Breast epithelium (tissue), 3 donors: ENCODE results near the gene SSR2.

ENCODE experiments used
- POLR2A ChIP-seq: fragments of 450-650 bp; IDR thresholded peaks from one replicate; pipeline ENCODE4 v1.6.1; 2016; ENCODE audit warnings: antibody characterized with exemption, mild to moderate bottlenecking, moderate library complexity
- TF ChIP-seq, protein P1 (sequence below), 3 donors: fragments of 450-650 bp; IDR thresholded peaks; one replicate each; pipeline ENCODE4 v1.5.1; 2016 to 2017; ENCODE audit warnings: antibody characterized with exemption in 3 of 3, mild to moderate bottlenecking in 3 of 3, moderate library complexity in 3 of 3

DNA sequence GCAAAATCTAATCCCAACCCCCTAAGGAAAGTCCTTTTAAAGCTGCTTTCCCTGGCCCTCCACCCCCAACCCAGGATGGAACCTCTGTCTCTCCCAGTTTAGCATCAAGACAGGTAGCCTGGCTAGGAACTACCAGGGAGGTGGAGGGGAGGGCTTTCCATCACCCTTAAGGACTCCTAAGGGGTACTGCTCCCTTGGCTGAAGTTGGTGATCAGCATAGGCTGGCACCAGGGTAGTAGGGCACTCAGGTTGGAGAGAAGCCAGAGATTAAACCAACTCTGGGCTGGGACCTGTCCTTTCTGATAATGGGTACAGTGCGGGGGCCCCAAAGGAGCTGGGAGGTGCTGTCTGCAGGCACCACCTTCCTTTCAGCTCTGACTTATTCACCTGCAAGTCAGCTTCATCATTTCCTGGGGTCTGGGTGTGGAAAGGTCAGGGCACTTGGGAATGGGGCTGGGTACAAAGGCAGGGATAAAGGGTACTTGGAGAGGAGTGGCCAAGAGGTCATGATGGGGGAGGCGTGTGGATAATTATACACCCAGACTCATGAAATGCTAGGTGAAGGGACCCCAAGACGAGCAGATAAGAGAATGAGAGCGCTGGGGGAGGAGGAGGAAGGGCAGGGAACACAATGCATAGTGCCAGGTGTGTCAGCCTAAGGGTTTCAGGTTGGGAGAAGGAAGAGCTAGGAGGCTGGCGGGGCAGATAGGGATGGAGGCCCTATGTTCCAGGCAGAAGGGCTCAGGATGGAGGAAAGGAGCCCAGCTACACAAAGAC lies 43.6 kb downstream of the SSR2 start:
- TF ChIP-seq POLR2A = no peak
- TF ChIP-seq, protein P1, sequence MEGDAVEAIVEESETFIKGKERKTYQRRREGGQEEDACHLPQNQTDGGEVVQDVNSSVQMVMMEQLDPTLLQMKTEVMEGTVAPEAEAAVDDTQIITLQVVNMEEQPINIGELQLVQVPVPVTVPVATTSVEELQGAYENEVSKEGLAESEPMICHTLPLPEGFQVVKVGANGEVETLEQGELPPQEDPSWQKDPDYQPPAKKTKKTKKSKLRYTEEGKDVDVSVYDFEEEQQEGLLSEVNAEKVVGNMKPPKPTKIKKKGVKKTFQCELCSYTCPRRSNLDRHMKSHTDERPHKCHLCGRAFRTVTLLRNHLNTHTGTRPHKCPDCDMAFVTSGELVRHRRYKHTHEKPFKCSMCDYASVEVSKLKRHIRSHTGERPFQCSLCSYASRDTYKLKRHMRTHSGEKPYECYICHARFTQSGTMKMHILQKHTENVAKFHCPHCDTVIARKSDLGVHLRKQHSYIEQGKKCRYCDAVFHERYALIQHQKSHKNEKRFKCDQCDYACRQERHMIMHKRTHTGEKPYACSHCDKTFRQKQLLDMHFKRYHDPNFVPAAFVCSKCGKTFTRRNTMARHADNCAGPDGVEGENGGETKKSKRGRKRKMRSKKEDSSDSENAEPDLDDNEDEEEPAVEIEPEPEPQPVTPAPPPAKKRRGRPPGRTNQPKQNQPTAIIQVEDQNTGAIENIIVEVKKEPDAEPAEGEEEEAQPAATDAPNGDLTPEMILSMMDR (IDR thresholded peaks at IDR 0.05) = no peak
